ENCODE data around the gene GFI1. TPM values are rescaled to one million over a fixed set of nuclear protein-coding genes. Genes with fewer than 3 reads are reported as not detected.

The GFI1 gene
- total and polyA plus RNA-seq, 2 of the 13 experiments (the other 11 are each of a cell fraction or from before 2014, with no cell fraction given): 10.3 to 10.5 TPM

GRCh38 chr1:92441697-92442342, 44.9 kb downstream of the GFI1 start (continued):
- TF ChIP-seq, protein P1, sequence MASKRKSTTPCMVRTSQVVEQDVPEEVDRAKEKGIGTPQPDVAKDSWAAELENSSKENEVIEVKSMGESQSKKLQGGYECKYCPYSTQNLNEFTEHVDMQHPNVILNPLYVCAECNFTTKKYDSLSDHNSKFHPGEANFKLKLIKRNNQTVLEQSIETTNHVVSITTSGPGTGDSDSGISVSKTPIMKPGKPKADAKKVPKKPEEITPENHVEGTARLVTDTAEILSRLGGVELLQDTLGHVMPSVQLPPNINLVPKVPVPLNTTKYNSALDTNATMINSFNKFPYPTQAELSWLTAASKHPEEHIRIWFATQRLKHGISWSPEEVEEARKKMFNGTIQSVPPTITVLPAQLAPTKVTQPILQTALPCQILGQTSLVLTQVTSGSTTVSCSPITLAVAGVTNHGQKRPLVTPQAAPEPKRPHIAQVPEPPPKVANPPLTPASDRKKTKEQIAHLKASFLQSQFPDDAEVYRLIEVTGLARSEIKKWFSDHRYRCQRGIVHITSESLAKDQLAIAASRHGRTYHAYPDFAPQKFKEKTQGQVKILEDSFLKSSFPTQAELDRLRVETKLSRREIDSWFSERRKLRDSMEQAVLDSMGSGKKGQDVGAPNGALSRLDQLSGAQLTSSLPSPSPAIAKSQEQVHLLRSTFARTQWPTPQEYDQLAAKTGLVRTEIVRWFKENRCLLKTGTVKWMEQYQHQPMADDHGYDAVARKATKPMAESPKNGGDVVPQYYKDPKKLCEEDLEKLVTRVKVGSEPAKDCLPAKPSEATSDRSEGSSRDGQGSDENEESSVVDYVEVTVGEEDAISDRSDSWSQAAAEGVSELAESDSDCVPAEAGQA (IDR thresholded peaks at IDR 0.05; ENCODE audit: low read depth): 0 out of 2 replicates have a peak, but pooled peaks have one; percentile 9
- TF ChIP-seq, protein P1 (CRISPR knock-in tag; IDR thresholded peaks at IDR 0.05; ENCODE audit: borderline replicate concordance): peak; percentile 63; the same call in 1 of the 2 replicates
- TF ChIP-seq SKI (IDR thresholded peaks at IDR 0.05; ENCODE audit: partially characterized antibody): peak; percentile 33
- TF ChIP-seq, protein P2, sequence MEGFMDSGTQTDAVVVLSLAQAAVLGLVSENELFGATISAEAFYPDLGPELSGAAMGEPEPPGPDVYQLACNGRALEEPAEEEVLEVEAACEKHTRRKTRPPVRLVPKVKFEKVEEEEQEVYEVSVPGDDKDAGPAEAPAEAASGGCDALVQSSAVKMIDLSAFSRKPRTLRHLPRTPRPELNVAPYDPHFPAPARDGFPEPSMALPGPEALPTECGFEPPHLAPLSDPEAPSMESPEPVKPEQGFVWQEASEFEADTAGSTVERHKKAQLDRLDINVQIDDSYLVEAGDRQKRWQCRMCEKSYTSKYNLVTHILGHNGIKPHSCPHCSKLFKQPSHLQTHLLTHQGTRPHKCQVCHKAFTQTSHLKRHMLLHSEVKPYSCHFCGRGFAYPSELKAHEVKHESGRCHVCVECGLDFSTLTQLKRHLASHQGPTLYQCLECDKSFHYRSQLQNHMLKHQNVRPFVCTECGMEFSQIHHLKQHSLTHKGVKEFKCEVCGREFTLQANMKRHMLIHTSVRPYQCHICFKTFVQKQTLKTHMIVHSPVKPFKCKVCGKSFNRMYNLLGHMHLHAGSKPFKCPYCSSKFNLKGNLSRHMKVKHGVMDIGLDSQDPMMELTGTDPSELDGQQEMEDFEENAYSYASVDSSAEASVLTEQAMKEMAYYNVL (CRISPR knock-in tag; IDR thresholded peaks at IDR 0.05; ENCODE audit: borderline replicate concordance): 0 out of 2 replicates have a peak, but pooled peaks have one; percentile 13
- peak; percentile 68 for TF ChIP-seq MAFF (IDR thresholded peaks at IDR 0.05; ENCODE audit: low read depth, low read length)
- TF ChIP-seq ZNF432 (CRISPR knock-in tag; IDR thresholded peaks at IDR 0.05; ENCODE audit: borderline replicate concordance): no peak
- TF ChIP-seq TBL1XR1 (IDR thresholded peaks at IDR 0.05; ENCODE audit: borderline replicate concordance, low read length, partially characterized antibody): peak; percentile 39
- no peak for TF ChIP-seq TCF7L2 (IDR thresholded peaks at IDR 0.05; ENCODE audit: low read depth, low read length)
- peak; percentile 94 for TF ChIP-seq BCL6 (CRISPR knock-in tag; IDR thresholded peaks at IDR 0.05)
- TF ChIP-seq, protein P3, sequence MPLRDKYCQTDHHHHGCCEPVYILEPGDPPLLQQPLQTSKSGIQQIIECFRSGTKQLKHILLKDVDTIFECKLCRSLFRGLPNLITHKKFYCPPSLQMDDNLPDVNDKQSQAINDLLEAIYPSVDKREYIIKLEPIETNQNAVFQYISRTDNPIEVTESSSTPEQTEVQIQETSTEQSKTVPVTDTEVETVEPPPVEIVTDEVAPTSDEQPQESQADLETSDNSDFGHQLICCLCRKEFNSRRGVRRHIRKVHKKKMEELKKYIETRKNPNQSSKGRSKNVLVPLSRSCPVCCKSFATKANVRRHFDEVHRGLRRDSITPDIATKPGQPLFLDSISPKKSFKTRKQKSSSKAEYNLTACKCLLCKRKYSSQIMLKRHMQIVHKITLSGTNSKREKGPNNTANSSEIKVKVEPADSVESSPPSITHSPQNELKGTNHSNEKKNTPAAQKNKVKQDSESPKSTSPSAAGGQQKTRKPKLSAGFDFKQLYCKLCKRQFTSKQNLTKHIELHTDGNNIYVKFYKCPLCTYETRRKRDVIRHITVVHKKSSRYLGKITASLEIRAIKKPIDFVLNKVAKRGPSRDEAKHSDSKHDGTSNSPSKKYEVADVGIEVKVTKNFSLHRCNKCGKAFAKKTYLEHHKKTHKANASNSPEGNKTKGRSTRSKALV (CRISPR knock-in tag; IDR thresholded peaks at IDR 0.05): 0 out of 2 replicates have a peak, but pooled peaks have one; percentile 38

Measured in HepG2 (cell line).